Neural progenitor cell (in vitro differentiated cells): ENCODE results near the gene ECE2. TPM values are rescaled to one million over a fixed set of nuclear protein-coding genes. Genes with fewer than 3 reads are reported as not detected.

Source experiments
- DNase-seq: peaks from one replicate; pipeline ENCODE4 v3.0.0-alpha.2; 2016; ENCODE audit warnings: low spot score
- H2AFZ ChIP-seq: fragments of 200-600 bp; sonication (generic); replicated peaks from 2 replicates; pipeline ENCODE4 v1.6.1; 2016; ENCODE audit warnings: antibody characterized with exemption
- H3F3A ChIP-seq: fragments of 200-600 bp; sonication (generic); 2 replicates; pipeline ENCODE4 v1.6.1; 2016; ENCODE audit warnings: antibody characterized with exemption, low read depth
- H3K27ac ChIP-seq: fragments of 200-600 bp; sonication (generic); 2 replicates; pipeline ENCODE4 v1.5.1; 2016; ENCODE audit warnings: mild to moderate bottlenecking
- H3K27me3 ChIP-seq: fragments of 200-600 bp; sonication (generic); 2 replicates; pipeline ENCODE4 v1.6.1; 2016; ENCODE audit warnings: mild to moderate bottlenecking, moderate library complexity
- H3K36me3 ChIP-seq: fragments of 200-600 bp; sonication (generic); 2 replicates; pipeline ENCODE4 v1.5.1; 2016
- H3K4me1 ChIP-seq: fragments of 200-600 bp; sonication (generic); 2 replicates; pipeline ENCODE4 v1.6.1; 2016; ENCODE audit warnings: mixed run types
- H3K4me2 ChIP-seq: fragments of 200-600 bp; sonication (generic); 2 replicates; pipeline ENCODE4 v1.6.1; 2016
- H3K4me3 ChIP-seq: fragments of 200-600 bp; sonication (generic); 2 replicates; pipeline ENCODE4 v1.5.1; 2016
- H3K79me2 ChIP-seq: fragments of 200-600 bp; sonication (generic); 2 replicates; pipeline ENCODE4 v1.6.1; 2016; ENCODE audit warnings: low read depth
- H3K9ac ChIP-seq: fragments of 200-600 bp; sonication (generic); 2 replicates; pipeline ENCODE4 v1.6.1; 2016
- H3K9me3 ChIP-seq: fragments of 200-600 bp; sonication (generic); 2 replicates; pipeline ENCODE4 v1.5.1; 2016; ENCODE audit warnings: low read depth
- H4K20me1 ChIP-seq: fragments of 200-600 bp; sonication (generic); 2 replicates; pipeline ENCODE4 v1.6.1; 2016; ENCODE audit warnings: low read depth
- H3K27ac Mint-ChIP-seq: 3 replicates; pipeline ENCODE4 v1.8.0; 2021; ENCODE audit warnings: mixed read lengths
- H3K27me3 Mint-ChIP-seq: 2 replicates; pipeline ENCODE4 v1.8.0; 2022; ENCODE audit warnings: low read depth, mild to moderate bottlenecking, inconsistent platforms, moderate library complexity, mixed read lengths; ENCODE audit not compliant: insufficient read depth
- H3K36me3 Mint-ChIP-seq: 3 replicates; pipeline ENCODE4 v1.8.0; 2021; ENCODE audit warnings: mixed read lengths
- H3K4me1 Mint-ChIP-seq: 3 replicates; pipeline ENCODE4 v1.8.0; 2021; ENCODE audit warnings: mixed read lengths
- H3K4me3 Mint-ChIP-seq: 3 replicates; pipeline ENCODE4 v1.8.0; 2021; ENCODE audit warnings: mild to moderate bottlenecking, moderate library complexity, mixed read lengths
- H3K9me3 Mint-ChIP-seq: 3 replicates; pipeline ENCODE4 v1.8.0; 2020; ENCODE audit warnings: mixed read lengths
- EZH2 ChIP-seq: fragments of 200-600 bp; sonication (generic); IDR thresholded peaks from 2 replicates; pipeline ENCODE4 v1.6.1; 2017; ENCODE audit warnings: antibody characterized with exemption, mild to moderate bottlenecking, moderate library complexity
- EZH2phosphoT487 ChIP-seq: fragments of 200-600 bp; sonication (generic); IDR thresholded peaks from 2 replicates; pipeline ENCODE4 v1.6.1; 2017; ENCODE audit warnings: antibody characterized with exemption
- total RNA-seq: library from RNA; depleted of rRNA; stranded (reverse); fragments of >200 nt; gene quantifications from 2 replicates; pipeline ENCODE4 v1.2.3, GENCODE V29; 2015; ENCODE audit warnings: low replicate concordance
- TF ChIP-seq, protein P1 (sequence below): fragments of 200-600 bp; sonication (generic); IDR thresholded peaks from 2 replicates; pipeline ENCODE4 v1.5.1; 2017; ENCODE audit warnings: antibody characterized with exemption, mild to moderate bottlenecking

Gene ECE2
- total RNA-seq, 1 donor from 2014 or later, result not detected

DNA sequence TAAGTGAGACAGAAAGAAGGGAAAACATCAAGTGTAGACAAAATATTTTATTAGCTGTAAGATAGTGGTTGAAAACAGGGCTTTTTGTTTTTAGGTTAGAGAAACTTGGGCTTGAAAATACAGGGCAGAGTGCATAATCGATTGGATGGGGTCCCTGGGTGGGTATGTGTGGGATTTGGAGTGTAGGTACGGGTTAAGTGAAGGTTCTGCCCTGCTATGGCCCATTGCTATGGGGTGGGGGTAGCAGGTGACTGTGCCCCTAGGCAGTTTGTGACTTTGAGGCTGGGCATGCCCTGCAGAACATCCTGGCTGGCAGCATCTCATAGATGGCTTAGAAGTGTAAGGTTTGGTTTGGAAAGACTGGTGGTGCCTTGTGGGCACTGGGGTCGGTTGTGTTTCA is 57.9 kb downstream of the ECE2 start:
- Mint-ChIP-seq H3K36me3 (peaks cover 28% of the 10 kb centered on the region), H3K27me3 (peaks cover 2% of the 10 kb centered on the region), H3K4me3 (peak overlapping the region; percentile 60), H3K4me1 (peaks cover 23% of the 10 kb centered on the region), H3K27ac (no peak overlapping the region), H3K9me3 (no peaks in the 10 kb centered on the region)
- Histone ChIP-seq H3K4me3 (no peak overlapping the region), H3K27me3 (no peaks in the 10 kb centered on the region), H3K79me2 (peaks cover 23% of the 10 kb centered on the region), H3F3A (peaks cover 59% of the 10 kb centered on the region), H3K27ac (no peak overlapping the region), H3K4me2 (no peak overlapping the region), H4K20me1 (peaks cover 59% of the 10 kb centered on the region), H3K36me3 (no peaks in the 10 kb centered on the region), H3K9ac (no peak overlapping the region), H3K4me1 (peaks cover 16% of the 10 kb centered on the region), H3K9me3 (no peaks in the 10 kb centered on the region), H2AFZ (no peak overlapping the region)
- no peak for DNase-seq
- TF ChIP-seq, protein P1, sequence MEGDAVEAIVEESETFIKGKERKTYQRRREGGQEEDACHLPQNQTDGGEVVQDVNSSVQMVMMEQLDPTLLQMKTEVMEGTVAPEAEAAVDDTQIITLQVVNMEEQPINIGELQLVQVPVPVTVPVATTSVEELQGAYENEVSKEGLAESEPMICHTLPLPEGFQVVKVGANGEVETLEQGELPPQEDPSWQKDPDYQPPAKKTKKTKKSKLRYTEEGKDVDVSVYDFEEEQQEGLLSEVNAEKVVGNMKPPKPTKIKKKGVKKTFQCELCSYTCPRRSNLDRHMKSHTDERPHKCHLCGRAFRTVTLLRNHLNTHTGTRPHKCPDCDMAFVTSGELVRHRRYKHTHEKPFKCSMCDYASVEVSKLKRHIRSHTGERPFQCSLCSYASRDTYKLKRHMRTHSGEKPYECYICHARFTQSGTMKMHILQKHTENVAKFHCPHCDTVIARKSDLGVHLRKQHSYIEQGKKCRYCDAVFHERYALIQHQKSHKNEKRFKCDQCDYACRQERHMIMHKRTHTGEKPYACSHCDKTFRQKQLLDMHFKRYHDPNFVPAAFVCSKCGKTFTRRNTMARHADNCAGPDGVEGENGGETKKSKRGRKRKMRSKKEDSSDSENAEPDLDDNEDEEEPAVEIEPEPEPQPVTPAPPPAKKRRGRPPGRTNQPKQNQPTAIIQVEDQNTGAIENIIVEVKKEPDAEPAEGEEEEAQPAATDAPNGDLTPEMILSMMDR, result no peak
- TF ChIP-seq EZH2 (no peak), EZH2phosphoT487 (no peak)

DNA sequence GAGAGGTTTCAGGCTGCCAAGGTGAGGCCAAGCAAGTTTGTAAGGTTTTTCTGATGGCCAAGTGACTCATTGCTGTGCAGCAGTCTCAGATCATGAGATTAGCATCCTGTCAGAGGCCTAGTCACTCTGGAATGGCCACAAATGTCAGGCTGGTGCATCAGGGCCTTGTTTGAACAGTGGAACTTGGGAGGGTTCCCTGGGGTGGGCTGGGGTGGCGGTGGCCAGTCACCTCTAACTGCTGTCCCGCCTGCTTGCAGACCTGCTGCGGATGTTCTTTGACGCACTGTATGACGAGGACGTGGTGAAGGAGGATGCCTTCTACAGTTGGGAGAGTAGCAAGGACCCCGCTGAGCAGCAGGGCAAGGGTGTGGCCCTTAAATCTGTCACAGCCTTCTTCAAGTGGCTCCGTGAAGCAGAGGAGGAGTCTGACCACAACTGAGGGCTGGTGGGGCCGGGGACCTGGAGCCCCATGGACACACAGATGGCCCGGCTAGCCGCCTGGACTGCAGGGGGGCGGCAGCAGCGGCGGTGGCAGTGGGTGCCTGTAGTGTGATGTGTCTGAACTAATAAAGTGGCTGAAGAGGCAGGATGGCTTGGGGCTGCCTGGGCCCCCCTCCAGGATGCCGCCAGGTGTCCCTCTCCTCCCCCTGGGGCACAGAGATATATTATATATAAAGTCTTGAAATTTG is 58.8 kb downstream of the ECE2 start:
- no peak overlapping the region for H2AFZ ChIP-seq
- Mint-ChIP-seq H3K27ac (no peak overlapping the region), H3K9me3 (no peaks in the 10 kb centered on the region), H3K4me3 (peak overlapping the region; percentile 74), H3K36me3 (peaks cover 24% of the 10 kb centered on the region), H3K27me3 (peaks cover 5% of the 10 kb centered on the region), H3K4me1 (peaks cover 29% of the 10 kb centered on the region)
- no peak for DNase-seq
- H3K27me3 ChIP-seq, result no peaks in the 10 kb centered on the region
- peaks cover 65% of the 10 kb centered on the region for H3F3A ChIP-seq
- H3K27ac ChIP-seq, result peak overlapping the region; percentile 50
- H3K4me3 ChIP-seq, result no peak overlapping the region
- H4K20me1 ChIP-seq, result peaks cover 69% of the 10 kb centered on the region
- peaks cover 21% of the 10 kb centered on the region for H3K4me1 ChIP-seq
- no peak overlapping the region for H3K9ac ChIP-seq
- no peak overlapping the region for H3K4me2 ChIP-seq
- no peak for TF ChIP-seq EZH2phosphoT487
- TF ChIP-seq, protein P1, result no peak
- TF ChIP-seq EZH2, result no peak
- no peaks in the 10 kb centered on the region for H3K36me3 ChIP-seq
- no peaks in the 10 kb centered on the region for H3K9me3 ChIP-seq
- H3K79me2 ChIP-seq, result peaks cover 31% of the 10 kb centered on the region

DNA sequence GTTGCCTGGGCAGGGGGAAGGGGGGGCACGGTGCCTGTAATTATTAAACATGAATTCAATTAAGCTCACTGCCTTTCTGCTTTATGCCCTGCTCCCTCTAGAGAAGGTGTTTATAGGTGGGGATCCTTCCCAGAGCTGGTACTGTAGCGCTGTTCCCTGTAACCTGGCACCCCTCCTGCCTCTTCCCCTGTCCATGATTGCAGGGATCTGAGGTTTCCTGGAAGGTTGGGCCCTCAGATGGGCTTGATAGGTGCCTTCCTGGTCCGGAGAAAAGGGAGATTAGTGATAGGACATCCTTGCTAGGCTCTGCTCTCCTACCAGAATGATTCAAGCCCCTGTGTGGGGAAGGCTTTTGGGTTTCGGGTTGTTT is 59.5 kb downstream of the ECE2 start:
- Histone ChIP-seq H4K20me1 (peaks cover 75% of the 10 kb centered on the region), H3K9me3 (no peaks in the 10 kb centered on the region), H3K27ac (peak overlapping the region; percentile 94), H3F3A (peaks cover 65% of the 10 kb centered on the region), H3K4me3 (peak overlapping the region; percentile 88), H3K4me1 (peaks cover 21% of the 10 kb centered on the region), H2AFZ (no peak overlapping the region), H3K79me2 (peaks cover 38% of the 10 kb centered on the region), H3K27me3 (no peaks in the 10 kb centered on the region), H3K36me3 (no peaks in the 10 kb centered on the region), H3K9ac (no peak overlapping the region), H3K4me2 (peak overlapping the region; percentile 82)
- Mint-ChIP-seq H3K36me3 (peaks cover 21% of the 10 kb centered on the region), H3K4me1 (peaks cover 29% of the 10 kb centered on the region), H3K27me3 (peaks cover 5% of the 10 kb centered on the region), H3K27ac (peak overlapping the region; percentile 31), H3K9me3 (no peaks in the 10 kb centered on the region), H3K4me3 (peak overlapping the region; percentile 92)
- no peak for DNase-seq
- TF ChIP-seq, protein P1, result no peak
- TF ChIP-seq EZH2phosphoT487 (no peak), EZH2 (no peak)
